Measurements from ENCODE around the gene CAPZB. TPM values are rescaled to one million over a fixed set of nuclear protein-coding genes. Genes with fewer than 3 reads are reported as not detected.

The CAPZB gene
- 100 to 1,000 TPM in 3 of 4 donors, 10 to 100 TPM in 1; 84.2 to 119 (median 102) TPM for total RNA-seq

DNA sequence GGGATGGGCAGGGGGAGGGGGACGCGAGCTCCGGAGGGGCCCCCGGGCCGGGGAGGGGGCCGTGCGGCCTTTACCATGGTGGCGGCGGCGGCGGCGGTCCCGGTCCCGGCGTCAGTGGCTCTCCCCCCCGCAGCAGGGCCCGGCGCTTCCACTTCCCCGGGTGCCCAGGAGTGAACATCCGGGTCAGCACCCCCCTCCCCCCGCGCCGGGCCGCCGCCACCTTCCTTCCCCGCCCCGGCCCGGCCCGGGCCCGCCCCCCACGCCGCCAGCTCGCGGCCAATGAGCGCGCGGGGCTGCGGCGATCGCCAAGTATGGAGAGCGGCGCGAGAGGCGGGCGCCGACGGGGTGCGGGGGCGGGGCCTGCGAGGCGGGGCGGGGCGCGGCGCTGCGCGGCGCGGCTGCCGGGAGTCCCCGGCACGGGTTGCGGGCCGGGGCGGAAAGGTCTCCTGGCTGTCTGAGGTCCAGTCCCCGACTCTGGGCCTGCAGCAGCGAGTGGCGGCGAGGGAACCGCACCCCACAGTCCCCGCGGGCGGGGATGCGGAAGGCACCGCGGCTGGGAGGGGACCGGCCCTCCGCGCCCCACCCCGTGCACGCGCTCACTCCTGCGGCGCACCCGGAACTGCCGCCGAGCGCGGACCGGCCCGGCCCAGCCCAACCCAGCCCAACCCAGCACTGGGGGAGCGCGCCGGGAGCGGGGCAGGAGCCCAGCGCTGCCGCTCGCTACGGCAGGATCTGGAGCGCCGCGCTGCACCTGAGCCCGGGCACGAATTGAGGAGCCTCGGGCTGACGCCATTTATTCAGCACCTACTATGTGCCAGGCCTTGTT, at the start of gene CAPZB:
Gene CAPZB (minus strand): TSS at position 178 of the 826 bp plus-strand sequence. CDS start 101 bp downstream, at position 77.
- TF ChIP-seq, protein P1, sequence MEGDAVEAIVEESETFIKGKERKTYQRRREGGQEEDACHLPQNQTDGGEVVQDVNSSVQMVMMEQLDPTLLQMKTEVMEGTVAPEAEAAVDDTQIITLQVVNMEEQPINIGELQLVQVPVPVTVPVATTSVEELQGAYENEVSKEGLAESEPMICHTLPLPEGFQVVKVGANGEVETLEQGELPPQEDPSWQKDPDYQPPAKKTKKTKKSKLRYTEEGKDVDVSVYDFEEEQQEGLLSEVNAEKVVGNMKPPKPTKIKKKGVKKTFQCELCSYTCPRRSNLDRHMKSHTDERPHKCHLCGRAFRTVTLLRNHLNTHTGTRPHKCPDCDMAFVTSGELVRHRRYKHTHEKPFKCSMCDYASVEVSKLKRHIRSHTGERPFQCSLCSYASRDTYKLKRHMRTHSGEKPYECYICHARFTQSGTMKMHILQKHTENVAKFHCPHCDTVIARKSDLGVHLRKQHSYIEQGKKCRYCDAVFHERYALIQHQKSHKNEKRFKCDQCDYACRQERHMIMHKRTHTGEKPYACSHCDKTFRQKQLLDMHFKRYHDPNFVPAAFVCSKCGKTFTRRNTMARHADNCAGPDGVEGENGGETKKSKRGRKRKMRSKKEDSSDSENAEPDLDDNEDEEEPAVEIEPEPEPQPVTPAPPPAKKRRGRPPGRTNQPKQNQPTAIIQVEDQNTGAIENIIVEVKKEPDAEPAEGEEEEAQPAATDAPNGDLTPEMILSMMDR (IDR thresholded peaks at IDR 0.05; ENCODE audit: low read depth) = no peak

- TF ChIP-seq, protein P1 (IDR thresholded peaks at IDR 0.05; ENCODE audit: low read depth) = no peak
Measured at GRCh38 chr1:19534281-19534680, 48.9 kb upstream of the CAPZB start.

GRCh38 chr1:19533626-19534025, 48.3 kb upstream of the CAPZB start:
- TF ChIP-seq, protein P1 (IDR thresholded peaks at IDR 0.05; ENCODE audit: low read depth) = no peak

DNA sequence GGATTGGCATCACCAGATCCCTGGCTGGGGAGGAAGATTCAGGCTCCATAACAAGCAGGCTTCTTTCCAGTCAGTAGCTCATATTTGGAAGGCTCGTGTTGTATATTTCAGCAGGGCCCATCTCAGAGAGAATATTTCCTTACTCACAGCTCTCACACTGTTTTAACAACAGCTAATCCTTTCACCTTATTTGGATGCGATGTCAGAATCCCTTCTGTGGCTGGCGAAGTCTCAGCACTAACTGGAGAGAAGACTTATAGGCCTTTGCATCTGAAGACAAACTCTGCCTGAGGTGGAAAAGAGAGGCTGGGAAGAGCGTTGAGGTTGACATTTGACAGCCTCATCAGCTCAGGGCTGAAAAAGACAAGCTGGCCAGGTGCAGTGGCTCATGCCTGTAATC, 47.2 kb upstream of the CAPZB start:
- TF ChIP-seq, protein P1 (IDR thresholded peaks at IDR 0.05; ENCODE audit: low read depth) = no peak

- TF ChIP-seq, protein P1 (IDR thresholded peaks at IDR 0.05; ENCODE audit: low read depth) = no peak
Measured at GRCh38 chr1:19529664-19530063, 44.3 kb upstream of the CAPZB start.

- TF ChIP-seq, protein P1 (IDR thresholded peaks at IDR 0.05; ENCODE audit: low read depth) = no peak
Measured at GRCh38 chr1:19528438-19528837, 43.1 kb upstream of the CAPZB start.

DNA sequence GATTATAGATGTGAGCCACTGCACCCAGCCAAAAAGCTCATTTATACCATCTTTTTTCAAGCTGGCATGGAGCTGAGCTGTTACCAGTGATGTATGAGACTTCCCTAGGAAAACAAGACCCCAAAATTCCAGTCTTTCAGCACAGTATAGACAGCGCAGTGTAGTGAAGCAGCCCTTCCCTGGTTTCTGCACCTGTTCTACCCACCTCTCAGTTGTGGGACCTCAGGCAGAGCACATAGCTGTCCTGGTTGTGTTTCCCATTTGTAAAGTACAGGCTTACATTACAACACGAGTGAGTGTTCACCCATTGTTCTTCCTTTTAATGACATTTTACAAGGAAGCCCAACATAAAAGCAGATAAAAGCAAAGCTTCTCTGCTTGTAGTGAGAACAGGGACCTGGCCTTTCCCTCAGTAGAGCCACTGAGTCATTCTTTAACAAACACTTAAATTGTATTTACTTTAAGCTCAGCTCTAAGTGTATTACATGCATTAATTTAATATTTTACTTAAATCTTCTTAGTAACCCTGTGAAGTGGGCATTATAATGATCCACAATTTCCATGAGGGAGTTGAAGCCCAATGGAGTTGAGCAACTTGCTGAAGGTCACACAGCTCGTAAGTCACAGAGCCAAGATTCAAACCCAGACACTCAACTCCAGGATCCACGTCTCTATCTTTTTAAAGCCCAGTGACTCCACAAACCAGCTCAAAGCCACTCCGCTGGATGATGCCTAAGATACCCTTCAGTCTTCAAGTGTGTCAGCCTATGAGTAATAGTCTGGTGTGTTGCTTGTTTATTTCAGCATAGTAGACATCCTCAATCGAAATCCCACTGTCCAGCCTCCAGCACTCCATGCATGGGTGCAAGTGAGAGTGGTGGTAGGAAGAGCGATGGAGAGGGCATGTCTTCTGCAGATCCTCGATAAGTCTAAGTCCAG, 40.5 kb upstream of the CAPZB start:
- TF ChIP-seq, protein P1 (IDR thresholded peaks at IDR 0.05; ENCODE audit: low read depth) = no peak

Measured in subcutaneous adipose tissue (tissue), 4 donors.